Measurements from ENCODE around the gene RGS3. TPM values are rescaled to one million over a fixed set of nuclear protein-coding genes. Genes with fewer than 3 reads are reported as not detected.

Gene RGS3
- total RNA-seq, 4 donors from 2014 or later = 10.5 to 18.2 (median 12.8) TPM

- H3K4me3 ChIP-seq (ENCODE audit: low read depth, poor library complexity, severe bottlenecking) = no peak overlapping the region
- WGBS, 2 donors = 73 to 77% methylated on average over 4 of the region's 4 CpGs
- TF ChIP-seq POLR2A (IDR thresholded peaks at IDR 0.05) = no peak
- no peak for TF ChIP-seq CTCF (IDR thresholded peaks at IDR 0.05)
- intact Hi-C loops (cut with DNase I; ENCODE audit: low total_unique reads) = no loop called here
- DNase-seq (ENCODE audit: low spot score in 2 of 2) = no peak
These were observed 60.9 kb downstream of the RGS3 start for GRCh38 chr9:113524468-113524867.

- WGBS, 2 donors = 82 to 94% methylated on average over 4 of the region's 4 CpGs
- no peak for TF ChIP-seq POLR2A (IDR thresholded peaks at IDR 0.05)
- H3K4me3 ChIP-seq (ENCODE audit: low read depth, poor library complexity, severe bottlenecking) = no peak overlapping the region
- DNase-seq (ENCODE audit: low spot score in 2 of 2) = no peak
- intact Hi-C loops (cut with DNase I; ENCODE audit: low total_unique reads) = no loop called here
These were observed 61.7 kb downstream of the RGS3 start for GRCh38 chr9:113525205-113525604.

- intact Hi-C loops (cut with DNase I; ENCODE audit: low total_unique reads) = no loop called here
- H3K4me3 ChIP-seq (ENCODE audit: low read depth, poor library complexity, severe bottlenecking) = no peak overlapping the region
- no peak for DNase-seq (ENCODE audit: low spot score in 2 of 2)
- WGBS, 2 donors = 80 to 88% methylated on average over 8 of the region's 8 CpGs
- TF ChIP-seq CTCF (IDR thresholded peaks at IDR 0.05) (no peak), POLR2A (IDR thresholded peaks at IDR 0.05) (no peak)
These were observed 62.3 kb downstream of the RGS3 start for GRCh38 chr9:113525831-113526230.

GRCh38 chr9:113526231-113526746 lies 62.8 kb downstream of the RGS3 start:
- DNase-seq (ENCODE audit: low spot score in 2 of 2) = no peak
- WGBS, 2 donors = 87 to 97% methylated on average over 7 to 8 of the region's 8 CpGs
- no peak overlapping the region for H3K4me3 ChIP-seq (ENCODE audit: low read depth, poor library complexity, severe bottlenecking)
- intact Hi-C loops (cut with DNase I; ENCODE audit: low total_unique reads) = no loop called here
- no peak for TF ChIP-seq CTCF (IDR thresholded peaks at IDR 0.05)
- no peak for TF ChIP-seq POLR2A (IDR thresholded peaks at IDR 0.05)

GRCh38 chr9:113526841-113527240 lies 63.3 kb downstream of the RGS3 start:
- WGBS, 2 donors = 88 to 93% methylated on average over 4 of the region's 4 CpGs
- intact Hi-C loops (cut with DNase I; ENCODE audit: low total_unique reads) = no loop called here
- no peak for DNase-seq (ENCODE audit: low spot score in 2 of 2)
- H3K4me3 ChIP-seq (ENCODE audit: low read depth, poor library complexity, severe bottlenecking) = no peak overlapping the region
- TF ChIP-seq POLR2A (IDR thresholded peaks at IDR 0.05) (no peak), CTCF (IDR thresholded peaks at IDR 0.05) (no peak)

- TF ChIP-seq CTCF (IDR thresholded peaks at IDR 0.05) = no peak
- TF ChIP-seq POLR2A (IDR thresholded peaks at IDR 0.05) = no peak
- H3K4me3 ChIP-seq (ENCODE audit: low read depth, poor library complexity, severe bottlenecking) = no peak overlapping the region
- intact Hi-C loops (cut with DNase I; ENCODE audit: low total_unique reads) = no loop called here
- no peak for DNase-seq (ENCODE audit: low spot score in 2 of 2)
- 75 to 78% methylated on average over 6 of the region's 6 CpGs for WGBS, 2 donors
These were observed 64.6 kb downstream of the RGS3 start for GRCh38 chr9:113528088-113528487.
